ENCODE measurements around the gene PAX8. TPM values are rescaled to one million over a fixed set of nuclear protein-coding genes. Genes with fewer than 3 reads are reported as not detected.

PAX8 gene
- total and polyA plus RNA-seq, 4 donors: 0.28 to 5.9 (median 2.3) TPM

GRCh38 chr2:113192459-113193100, 86.1 kb downstream of the PAX8 start:
- no peaks in the 10 kb centered on the region for H3K4me1 ChIP-seq (ENCODE audit: control insufficient read depth in 5 of 5, insufficient read depth in 5 of 5, low read length in 5 of 5)
- no peak overlapping the region for H3K27ac ChIP-seq (ENCODE audit: low read depth in 1 of 2, low read length in 1 of 2)
- DNase-seq (no peak), ATAC-seq (ENCODE audit: insufficient read depth, low FRiP score) (no peak)
- H3K4me3 ChIP-seq: no peak overlapping the region
- no peak for TF ChIP-seq CTCF (IDR thresholded peaks at IDR 0.05; ENCODE audit: control extremely low read depth, extremely low read depth)
- H3K27me3 ChIP-seq (ENCODE audit: control insufficient read depth in 3 of 3, insufficient read depth in 3 of 3, low read length in 2 of 3): no peaks in the 10 kb centered on the region
- H3K36me3 ChIP-seq (ENCODE audit: control insufficient read depth in 4 of 4, insufficient read depth in 4 of 4, low read length in 4 of 4): peaks cover 0 to 10% (median 0%) of the 10 kb centered on the region in 4 donors
- H3K9ac ChIP-seq (ENCODE audit: insufficient read depth in 1 of 2, low read length in 2 of 2): no peak overlapping the region
- 94 to 96% methylated on average over 7 of the region's 7 CpGs for WGBS, 2 donors
- no peaks in the 10 kb centered on the region for H3K9me3 ChIP-seq (ENCODE audit: control insufficient read depth in 4 of 4, insufficient read depth in 3 of 4, low read length in 3 of 4)

- H3K9ac ChIP-seq (ENCODE audit: insufficient read depth in 1 of 2, low read length in 2 of 2): no peak overlapping the region
- H3K4me1 ChIP-seq (ENCODE audit: control insufficient read depth in 5 of 5, insufficient read depth in 5 of 5, low read length in 5 of 5): no peaks in the 10 kb centered on the region
- H3K4me3 ChIP-seq: no peak overlapping the region
- no peaks in the 10 kb centered on the region for H3K27me3 ChIP-seq (ENCODE audit: control insufficient read depth in 3 of 3, insufficient read depth in 3 of 3, low read length in 2 of 3)
- 21 to 48% methylated on average over 1 of the region's 1 CpG for WGBS, 2 donors
- H3K27ac ChIP-seq (ENCODE audit: low read depth in 1 of 2, low read length in 1 of 2): no peak overlapping the region
- DNase-seq: no peak
- H3K9me3 ChIP-seq (ENCODE audit: control insufficient read depth in 4 of 4, insufficient read depth in 3 of 4, low read length in 3 of 4): no peaks in the 10 kb centered on the region
- ATAC-seq (ENCODE audit: insufficient read depth, low FRiP score): no peak
- no peak for TF ChIP-seq CTCF (IDR thresholded peaks at IDR 0.05; ENCODE audit: control extremely low read depth, extremely low read depth)
- peaks cover 0 to 9% (median 0%) of the 10 kb centered on the region in 4 donors for H3K36me3 ChIP-seq (ENCODE audit: control insufficient read depth in 4 of 4, insufficient read depth in 4 of 4, low read length in 4 of 4)
Observed at GRCh38 chr2:113190871-113191270, 87.8 kb downstream of the PAX8 start.

- ATAC-seq (ENCODE audit: insufficient read depth, low FRiP score) (no peak), DNase-seq (no peak)
- 61 to 75% methylated on average over 6 of the region's 6 CpGs for WGBS, 2 donors
- H3K9ac ChIP-seq (ENCODE audit: insufficient read depth in 1 of 2, low read length in 2 of 2): no peak overlapping the region
- H3K27me3 ChIP-seq (ENCODE audit: control insufficient read depth in 3 of 3, insufficient read depth in 3 of 3, low read length in 2 of 3): no peaks in the 10 kb centered on the region
- H3K36me3 ChIP-seq (ENCODE audit: control insufficient read depth in 4 of 4, insufficient read depth in 4 of 4, low read length in 4 of 4): peaks cover 0 to 5% (median 0%) of the 10 kb centered on the region in 4 donors
- H3K9me3 ChIP-seq (ENCODE audit: control insufficient read depth in 4 of 4, insufficient read depth in 3 of 4, low read length in 3 of 4): no peaks in the 10 kb centered on the region
- no peak overlapping the region for H3K27ac ChIP-seq (ENCODE audit: low read depth in 1 of 2, low read length in 1 of 2)
- peaks cover 0 to 8% (median 0%) of the 10 kb centered on the region in 5 donors for H3K4me1 ChIP-seq (ENCODE audit: control insufficient read depth in 5 of 5, insufficient read depth in 5 of 5, low read length in 5 of 5)
- TF ChIP-seq CTCF (IDR thresholded peaks at IDR 0.05; ENCODE audit: control extremely low read depth, extremely low read depth): no peak
- no peak overlapping the region for H3K4me3 ChIP-seq
Observed at GRCh38 chr2:113187771-113188170, 91.0 kb downstream of the PAX8 start.

- no peak for DNase-seq
- H3K27me3 ChIP-seq (ENCODE audit: control insufficient read depth in 3 of 3, insufficient read depth in 3 of 3, low read length in 2 of 3): no peaks in the 10 kb centered on the region
- no peak overlapping the region for H3K4me3 ChIP-seq
- no peak for TF ChIP-seq CTCF (IDR thresholded peaks at IDR 0.05; ENCODE audit: control extremely low read depth, extremely low read depth)
- WGBS, 2 donors: 88 to 90% methylated on average over 5 of the region's 5 CpGs
- no peak for ATAC-seq (ENCODE audit: insufficient read depth, low FRiP score)
- no peaks in the 10 kb centered on the region for H3K9me3 ChIP-seq (ENCODE audit: control insufficient read depth in 4 of 4, insufficient read depth in 3 of 4, low read length in 3 of 4)
- H3K27ac ChIP-seq (ENCODE audit: low read depth in 1 of 2, low read length in 1 of 2): no peak overlapping the region
- H3K9ac ChIP-seq (ENCODE audit: insufficient read depth in 1 of 2, low read length in 2 of 2): no peak overlapping the region
- peaks cover 0 to 12% (median 2%) of the 10 kb centered on the region in 5 donors for H3K4me1 ChIP-seq (ENCODE audit: control insufficient read depth in 5 of 5, insufficient read depth in 5 of 5, low read length in 5 of 5)
- peaks cover 0 to 2% (median 0%) of the 10 kb centered on the region in 4 donors for H3K36me3 ChIP-seq (ENCODE audit: control insufficient read depth in 4 of 4, insufficient read depth in 4 of 4, low read length in 4 of 4)
Observed at GRCh38 chr2:113186433-113186796, 92.3 kb downstream of the PAX8 start.
